GM21723 (cell line): ENCODE results near the gene GNAI2.
"Not testable (repeated sequence)": the region's sequence is repeated elsewhere in the genome, so short reads cannot be mapped to it uniquely, and the experiment has no call there.

ENCODE experiments used
- ATAC-seq: cut with Tn5 transposase; IDR thresholded peaks from one replicate; pipeline ENCODE4 v1.9.1; 2021; ENCODE audit warnings: mild to moderate bottlenecking, moderate library complexity; ENCODE audit not compliant: unreplicated experiment

The GNAI2 gene

DNA sequence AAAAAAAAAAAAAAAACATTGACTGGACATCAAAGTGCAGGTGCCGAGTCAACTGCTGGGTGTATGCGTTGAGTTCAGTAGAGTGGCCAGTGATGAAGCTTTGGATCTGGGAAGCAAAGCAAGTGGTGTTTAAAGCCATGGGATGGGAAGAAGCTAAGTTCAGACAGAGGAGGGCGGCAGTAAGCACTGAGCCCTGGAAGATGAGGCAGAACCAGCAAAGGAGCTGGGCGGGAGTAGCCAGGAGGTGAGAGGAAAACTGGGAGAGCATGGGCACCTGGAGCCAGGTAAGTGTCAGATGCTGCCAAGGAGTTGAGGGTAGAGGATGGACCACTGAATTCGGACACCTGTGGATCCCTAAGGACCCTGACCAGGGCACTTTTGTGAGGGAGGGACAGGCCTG is 11.4 kb upstream of the GNAI2 start:
- ATAC-seq: no peak

DNA sequence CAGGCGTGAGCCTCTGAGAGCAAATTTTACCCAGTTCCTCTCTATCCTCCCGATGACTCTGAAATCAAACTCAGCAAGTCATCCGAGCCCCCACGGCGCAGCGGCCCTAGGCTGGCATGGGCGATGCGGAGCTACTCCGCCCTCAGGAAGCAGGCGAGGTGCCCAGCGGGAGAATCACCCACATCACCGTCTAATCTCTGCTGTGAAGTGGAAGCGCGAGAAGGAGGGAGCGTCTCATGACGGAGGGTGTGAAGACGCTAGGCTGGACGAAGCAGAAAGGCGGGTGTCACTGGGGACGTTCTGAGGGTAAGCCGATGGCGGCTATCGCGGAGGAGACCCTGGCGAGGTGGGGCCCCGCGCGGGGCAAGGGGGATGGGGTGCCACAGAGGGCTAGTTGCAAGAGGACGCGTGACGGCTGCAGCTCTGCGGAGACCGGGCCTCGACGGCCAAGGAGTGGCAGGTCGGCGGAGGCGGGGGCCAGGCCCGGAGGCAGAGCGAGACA is 9.1 kb upstream of the GNAI2 start:
- peak; percentile 10 for ATAC-seq

DNA sequence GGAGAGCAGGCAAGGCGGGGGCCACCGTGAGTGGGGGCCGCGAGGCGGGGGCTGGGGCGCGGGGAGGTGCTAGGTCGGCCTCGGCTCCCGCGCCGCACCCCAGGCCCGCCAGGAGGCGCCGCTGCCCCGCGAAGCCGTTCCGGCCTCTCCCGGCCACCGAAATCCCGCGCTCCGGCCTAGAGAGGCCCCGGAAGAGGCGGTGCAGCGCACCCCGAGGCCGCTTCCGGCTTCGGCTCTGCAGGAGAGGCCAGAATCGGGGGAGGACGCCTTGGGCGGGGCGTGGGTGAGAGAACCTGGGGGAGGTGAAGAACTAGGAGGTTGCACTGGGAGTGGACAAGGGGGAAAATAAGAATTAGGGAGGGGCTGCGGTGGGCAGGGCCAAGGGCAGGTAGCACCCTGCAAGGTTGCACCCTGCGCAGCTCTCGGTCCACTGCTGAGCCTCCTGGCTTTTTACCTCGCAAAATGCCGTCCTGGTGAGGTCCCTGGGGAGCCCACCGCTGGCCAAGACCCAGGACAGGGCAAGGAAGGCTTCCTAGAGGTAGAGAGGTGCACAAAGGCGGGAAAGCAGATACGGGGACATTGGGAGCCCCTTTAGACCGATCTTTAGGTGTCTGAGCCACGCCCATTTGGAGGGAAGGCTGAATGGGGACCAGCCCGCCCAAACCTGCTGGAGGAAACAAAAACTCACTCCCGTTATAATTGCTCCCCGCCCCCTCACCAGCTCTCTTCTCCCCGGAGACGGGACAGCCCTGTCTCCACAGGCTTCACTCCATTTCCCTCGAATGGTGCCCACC is 8.4 kb upstream of the GNAI2 start:
- peak; percentile 80 for ATAC-seq

DNA sequence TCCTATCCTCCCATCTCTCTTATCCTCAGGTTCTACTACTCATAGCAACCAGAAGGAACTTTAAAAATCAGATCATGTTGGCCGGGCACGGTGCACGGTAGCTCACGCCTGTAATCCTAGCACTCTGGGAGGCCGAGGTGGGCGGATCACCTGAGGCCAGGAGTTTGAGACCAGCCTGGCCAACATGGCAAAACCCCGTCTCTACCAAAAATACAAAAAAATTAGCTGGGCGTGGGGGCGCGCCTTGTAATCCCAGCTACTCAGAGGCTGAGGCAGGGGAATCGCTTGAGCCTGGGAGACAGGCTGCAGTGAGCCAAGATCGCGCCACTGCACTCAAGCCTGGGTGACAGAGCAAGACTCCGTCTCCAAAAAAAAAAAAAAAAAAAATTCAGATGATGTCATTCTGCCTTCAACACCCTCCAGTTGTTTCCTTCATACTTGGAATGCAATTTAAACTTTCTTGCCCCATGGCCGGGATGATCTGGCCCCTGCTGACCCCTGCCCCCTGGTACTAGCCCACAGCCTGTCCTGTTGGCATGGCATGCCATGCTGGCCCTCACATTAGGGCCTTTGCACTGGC is 7.7 kb upstream of the GNAI2 start:
- not testable (repeated sequence) for ATAC-seq

DNA sequence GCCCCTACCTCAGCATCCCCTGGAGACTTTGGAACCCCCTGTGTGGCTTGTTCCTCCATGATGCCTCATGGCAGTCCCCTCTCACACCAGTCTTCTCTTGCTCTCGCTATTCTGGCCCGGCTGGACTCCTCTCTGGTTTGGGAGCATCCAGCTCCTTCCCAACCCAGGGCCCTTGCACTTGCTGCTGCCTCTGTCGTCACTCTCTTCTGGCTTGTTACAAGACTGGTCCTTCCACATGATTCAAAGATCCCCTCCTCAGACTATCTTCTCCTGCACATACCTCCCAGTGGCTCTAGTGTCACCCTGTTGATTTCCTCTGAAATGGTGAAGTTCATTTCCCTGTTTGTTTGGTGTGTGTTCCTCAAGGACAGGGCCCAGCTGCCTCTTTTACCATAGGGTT is 6.5 kb upstream of the GNAI2 start:
- no peak for ATAC-seq

DNA sequence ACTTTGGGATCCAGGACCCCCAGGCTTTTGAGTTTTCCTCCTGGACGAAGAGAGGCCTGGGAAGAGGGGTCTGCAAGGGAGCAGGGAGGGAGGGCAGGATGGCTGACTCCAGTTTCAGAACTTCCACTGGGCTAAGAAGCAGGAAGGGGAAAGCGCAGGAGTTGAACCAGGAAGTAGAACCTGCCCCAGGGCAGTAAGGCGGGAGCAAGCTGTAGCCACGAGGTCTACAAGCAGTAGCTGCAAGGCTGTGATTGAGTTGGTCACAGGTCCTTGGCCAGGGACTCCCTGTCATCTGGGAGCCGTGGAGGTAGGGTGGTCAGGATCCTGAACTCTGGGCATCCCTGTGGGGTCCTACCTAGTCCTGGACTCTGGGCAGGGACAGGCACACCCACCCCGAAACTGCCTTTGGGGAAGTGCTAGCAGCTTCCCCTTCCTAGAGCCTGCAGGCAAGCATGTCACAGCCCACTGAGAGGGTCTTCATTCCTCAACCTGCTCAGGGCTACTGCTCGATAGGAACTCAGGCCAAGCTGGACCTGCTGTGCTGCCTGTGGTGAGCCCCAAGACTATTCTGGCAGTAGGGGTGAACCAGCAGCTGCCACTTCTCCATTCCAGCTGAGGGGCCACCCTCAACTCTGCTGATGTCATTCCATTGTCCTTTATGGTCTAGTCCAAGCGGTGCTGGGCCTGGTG is 5.8 kb upstream of the GNAI2 start:
- ATAC-seq: no peak

DNA sequence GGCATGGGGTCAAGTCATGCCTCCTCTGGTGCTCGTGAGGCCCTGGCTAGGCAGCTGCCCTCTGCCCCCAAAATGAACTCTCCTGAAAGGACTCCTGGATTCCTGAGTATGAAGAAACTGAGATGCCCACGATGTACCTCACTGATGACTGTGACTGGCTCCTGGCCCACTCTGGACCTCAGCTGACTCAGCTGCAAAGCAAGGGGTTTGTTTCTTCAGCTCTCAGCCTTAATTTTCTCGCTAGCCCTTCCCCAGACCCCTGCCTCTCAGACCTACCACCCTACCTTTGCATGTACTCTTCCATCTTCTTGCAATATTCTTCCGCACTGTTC is 5.2 kb upstream of the GNAI2 start:
- ATAC-seq: no peak

DNA sequence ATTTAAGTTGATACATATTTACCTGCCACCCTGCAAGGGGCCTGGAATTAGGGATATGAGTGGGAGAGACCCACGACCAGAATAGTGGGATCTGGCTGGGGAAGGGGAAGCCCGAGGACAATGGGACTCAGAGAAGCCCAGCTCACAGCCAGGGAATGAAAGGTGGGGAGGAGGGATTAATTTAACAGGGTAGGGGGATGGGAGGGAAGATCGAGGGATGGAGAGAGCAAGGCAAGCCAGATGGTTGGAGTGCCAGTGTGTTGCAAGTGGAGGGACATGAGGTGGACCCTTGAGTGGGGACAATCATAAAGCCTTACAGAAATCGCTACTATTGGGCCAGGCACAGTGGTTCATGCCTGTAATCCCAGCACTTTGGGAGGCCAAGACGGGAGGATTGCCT is 4.4 kb upstream of the GNAI2 start:
- no peak for ATAC-seq

DNA sequence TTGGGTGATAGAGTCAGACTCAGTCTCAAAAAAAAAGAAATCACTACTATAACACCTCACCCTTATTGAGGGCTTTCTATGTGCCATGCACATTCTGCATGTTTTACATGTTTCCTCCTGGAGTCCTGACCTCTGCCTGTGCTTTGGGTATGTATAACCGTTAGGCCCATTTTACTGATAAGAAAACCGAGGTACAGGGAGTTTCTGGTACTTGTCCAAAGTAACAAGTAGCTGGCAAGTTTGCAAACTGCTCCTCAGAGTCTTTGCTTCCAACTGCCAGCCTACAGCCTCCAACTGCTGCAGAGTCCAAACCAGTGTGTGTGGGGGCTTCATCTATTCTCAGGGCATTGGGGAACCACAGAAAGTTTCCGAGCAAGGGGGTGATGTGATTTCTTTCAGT is 3.7 kb upstream of the GNAI2 start:
- no peak for ATAC-seq

DNA sequence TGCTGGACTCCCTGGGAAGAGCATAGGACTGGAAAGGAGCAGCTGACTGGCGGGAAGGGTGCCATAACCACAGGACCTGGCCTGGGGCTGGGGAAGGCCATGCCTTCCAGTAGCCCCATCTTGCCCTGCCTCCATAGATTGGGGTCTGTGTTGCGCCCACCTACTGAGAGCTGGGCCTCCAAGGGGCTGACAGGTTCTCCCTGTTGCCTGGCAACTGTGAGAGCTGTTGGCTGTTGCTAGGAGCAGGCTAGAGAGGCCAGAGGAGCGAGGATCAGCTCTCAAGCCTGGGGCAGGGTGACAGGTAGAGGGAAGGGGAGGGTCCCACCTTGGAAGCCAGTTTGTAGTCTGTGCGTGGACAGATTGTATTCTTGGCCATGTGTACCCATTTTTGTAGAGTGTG is 2.8 kb upstream of the GNAI2 start:
- ATAC-seq: no peak

DNA sequence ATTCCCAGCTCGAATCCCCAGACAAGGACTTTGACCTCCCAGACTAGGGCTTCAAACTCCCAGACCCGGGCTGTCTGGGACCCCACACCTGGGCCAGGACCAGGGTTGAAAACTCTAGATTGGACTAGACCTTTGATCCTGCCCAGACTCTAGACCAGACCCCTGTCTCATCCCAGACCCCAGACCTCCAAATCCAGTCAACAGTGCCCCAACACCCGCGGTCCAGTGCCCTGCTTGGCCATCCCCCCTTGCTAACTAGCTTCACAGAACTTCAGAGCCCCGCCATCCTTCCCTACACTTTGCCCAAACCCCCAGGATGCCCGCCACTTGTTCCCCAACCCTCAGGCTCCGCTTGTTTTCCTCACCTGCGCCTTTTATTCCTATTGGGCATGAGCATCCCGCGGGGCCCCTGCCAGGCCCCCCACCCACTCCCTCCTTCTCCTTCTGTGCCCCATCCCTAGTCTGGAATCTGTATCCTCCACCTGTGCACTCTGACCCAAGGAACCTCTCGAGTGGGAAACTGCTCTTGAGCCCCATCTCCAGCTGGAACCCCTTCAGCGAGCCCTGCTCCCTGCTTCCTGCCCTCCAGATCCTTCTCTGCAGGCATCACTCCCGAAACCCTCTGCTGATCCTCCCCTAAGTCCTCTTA is 604 bp downstream of the GNAI2 start:
- ATAC-seq: no peak

DNA sequence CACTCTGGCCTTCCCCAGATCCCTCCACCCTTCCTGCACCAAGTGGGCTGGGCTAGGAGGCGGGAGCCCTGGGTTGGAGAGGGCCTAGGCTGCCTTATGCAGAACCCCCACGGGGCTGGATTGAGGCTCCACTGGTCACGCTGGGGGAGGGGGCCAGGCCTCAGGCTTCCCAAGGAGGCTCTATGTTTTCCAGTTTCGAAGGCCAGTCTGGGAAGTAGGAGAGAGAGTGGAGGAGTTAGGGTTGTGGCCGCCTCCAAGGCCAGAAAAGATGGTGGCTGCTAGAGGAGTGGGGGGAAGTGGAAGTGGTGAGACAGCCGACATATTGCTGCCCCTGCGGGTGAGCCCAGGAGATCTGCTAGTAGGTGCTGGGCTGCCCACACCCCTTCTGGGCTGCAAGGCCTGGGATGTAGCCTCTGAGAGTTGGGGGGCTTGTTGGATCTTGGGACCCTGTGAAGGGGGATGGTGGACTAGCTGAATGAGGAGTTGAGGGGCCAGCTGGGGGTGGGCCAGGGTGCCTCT is 1.2 kb downstream of the GNAI2 start:
- ATAC-seq: no peak

DNA sequence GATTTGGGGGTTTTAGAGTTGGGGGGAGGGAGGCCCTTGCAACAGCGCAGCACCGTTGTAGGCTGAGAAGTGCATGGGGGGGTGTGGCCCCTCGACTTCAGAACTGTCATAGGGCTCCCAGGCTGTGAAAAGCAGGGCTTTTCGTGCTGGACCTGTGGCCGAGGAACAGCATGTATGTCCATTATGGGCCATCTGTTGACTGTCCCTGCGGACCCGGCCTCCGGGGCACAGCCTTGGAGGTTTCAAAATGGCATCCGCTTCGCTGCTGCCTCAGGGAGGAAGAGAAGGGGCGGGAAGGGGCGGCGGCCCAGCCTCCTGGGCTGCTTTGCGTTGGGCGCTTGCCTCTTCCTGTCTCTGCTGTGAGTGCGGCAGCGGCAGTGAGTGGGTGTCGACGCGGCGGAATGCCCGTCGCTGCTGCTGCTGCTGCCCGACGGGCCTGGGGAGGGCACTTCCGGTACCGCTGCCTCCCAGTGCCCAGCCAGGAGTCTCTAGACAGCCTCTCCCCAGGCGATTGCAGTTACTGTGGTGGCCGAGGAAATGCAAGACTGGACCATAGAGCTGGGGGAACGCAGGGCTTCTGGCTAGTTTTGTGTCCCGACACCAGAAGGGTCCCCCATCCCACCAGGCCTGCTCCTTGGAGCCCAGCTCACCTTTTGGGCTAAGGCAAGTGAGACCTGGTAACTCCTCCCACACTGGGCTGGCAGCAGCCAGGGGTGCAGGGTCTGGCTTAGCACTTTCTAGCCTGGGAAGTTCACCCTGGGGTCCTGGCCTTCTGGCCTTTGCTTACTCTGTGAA is 1.9 kb downstream of the GNAI2 start:
- peak; percentile 33 for ATAC-seq

DNA sequence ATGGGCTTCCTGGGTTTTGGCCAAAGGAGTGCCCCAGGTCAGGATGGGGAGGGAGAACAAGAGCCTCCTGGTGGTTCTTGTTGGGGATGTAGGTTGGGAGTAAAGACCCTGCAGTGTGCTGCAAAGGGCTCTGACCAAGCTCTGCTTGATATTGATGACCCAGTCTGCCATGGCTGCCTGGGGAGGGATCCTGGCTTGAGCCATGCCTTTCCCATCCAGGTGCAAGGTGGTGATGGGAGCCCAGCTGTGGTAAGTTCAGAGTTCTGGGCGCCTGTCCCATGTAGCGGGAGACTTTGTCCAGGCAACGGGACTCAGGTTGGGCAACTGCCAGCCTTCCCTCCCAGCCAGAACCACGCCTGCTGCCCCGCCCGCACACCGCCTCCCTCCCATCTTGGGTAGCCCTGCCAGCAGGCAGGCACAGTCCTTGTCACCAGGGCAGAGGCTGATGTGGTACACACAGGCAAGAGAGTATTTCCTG is 2.6 kb downstream of the GNAI2 start:
- no peak for ATAC-seq

DNA sequence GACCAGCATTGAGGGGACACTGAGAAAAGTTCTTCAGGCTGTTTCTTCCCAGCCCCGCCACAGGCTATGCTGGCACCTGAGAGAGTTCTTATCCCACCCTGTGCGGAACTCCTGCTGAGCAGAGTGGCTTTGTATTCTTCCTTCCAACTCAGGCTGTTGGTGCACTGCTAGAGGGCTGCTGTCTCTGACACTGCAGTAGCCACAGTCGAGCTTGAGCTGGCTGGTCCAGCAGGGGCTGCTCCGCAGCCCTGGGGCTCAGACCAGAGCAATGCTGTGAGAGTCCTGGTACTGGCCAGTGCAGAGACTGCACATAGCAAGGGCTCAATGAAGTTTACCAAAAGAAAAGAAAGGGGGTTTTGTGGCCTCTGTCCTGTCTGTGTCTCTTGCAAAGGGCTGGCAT is 3.6 kb downstream of the GNAI2 start:
- ATAC-seq: no peak

DNA sequence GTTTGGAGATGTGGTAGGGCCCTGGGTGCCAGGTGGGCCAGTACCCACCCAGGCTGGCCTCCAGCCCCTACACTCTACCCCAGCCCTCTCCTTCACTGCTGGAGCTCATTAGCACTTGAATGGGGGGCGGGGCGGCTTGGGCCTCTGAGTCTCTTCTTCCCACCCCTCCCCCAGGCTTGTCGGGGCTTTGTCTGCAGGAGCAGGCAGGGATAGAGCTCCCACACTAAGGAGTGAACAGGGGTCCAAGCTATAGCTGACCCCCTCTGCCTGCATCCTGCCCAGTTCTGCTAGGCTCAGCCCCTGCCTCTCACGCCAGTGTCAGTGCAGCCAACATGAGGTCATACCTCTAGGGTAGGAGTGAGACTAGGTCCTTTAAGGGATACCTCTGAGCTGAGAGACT is 5.2 kb downstream of the GNAI2 start:
- ATAC-seq: no peak

DNA sequence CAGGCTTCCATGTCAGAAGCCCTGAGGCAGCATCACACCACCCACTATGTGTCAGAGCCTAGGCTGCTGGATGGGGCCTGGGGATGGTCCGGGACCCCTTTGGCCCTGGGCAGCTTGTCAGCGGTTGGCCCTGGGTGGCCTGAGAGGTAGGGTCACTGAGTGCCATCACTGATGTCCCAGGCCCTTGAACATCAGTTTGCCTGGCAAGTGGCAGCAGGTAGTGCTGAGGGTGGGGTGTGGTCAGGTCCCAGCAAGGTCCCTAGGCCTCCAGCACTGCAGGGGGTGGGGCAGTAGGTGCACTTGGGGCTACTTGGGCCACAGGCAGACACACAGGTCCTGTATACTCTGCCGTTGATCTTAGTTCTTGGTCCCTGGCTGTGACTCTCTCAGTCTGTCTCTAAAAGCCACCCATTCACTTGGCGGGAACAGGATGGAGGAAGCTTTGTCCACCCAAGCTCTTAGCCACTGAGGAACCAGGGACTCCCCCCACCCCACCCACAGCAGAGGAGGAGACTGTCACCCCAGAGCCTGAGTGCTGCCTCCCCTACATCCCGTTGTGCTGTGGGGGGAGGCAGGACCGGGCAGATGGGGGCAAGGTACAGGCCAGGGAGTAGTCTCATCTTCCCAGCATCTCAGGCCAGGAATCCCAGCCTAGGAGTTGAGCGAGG is 5.8 kb downstream of the GNAI2 start:
- ATAC-seq: no peak

DNA sequence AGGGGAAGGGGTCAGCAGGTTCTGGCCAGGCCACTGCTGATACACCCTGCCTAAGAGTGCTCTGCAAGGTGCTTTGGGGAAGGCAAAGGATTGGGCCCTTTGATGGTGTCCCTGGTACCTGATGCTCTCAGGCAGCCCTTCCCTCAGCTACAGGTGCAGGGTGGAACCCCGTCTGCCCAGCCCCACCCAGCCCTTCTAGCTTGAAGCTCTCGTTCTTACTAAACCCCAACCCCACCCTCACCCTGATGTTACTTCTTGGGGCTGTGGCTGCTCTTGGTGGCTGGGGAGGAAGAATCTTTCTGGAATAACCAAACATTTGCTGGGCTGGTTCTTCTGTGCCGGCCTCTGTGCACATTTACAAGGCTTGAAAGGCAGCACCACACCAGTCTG is 6.4 kb downstream of the GNAI2 start:
- no peak for ATAC-seq

DNA sequence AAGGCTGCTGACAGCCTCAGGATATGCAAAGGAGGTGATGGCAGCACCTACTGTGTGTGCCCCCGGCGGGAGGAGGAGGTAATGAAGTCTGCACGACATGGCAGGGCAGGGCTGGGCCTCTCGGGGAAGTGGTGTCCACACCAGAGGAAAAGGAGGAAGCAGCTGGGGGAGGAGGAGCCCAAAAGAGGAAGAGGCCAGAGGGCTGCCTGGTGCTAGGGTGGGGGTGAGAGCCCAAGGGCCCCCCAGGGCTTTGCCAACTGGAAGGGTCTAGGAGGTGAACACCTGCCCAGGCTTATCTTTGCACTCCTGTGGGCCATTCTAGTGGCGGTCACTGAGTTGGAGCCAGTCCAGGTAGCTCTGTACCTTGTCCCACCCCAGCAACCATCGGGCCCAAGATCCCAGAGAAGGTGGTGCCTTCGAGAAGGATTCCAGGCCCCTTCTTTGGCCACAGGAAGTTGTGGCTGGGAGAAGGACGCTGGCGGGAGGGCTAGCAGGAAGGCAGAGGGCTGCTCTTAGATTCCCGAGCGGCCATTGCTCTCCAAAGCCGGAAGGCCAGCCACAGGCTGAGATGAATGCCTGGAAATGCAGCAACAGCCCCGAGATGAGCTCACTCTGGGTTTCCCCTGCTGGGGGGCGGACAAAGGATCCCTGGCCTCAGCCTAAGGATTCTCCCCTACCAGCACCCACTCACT is 7.0 kb downstream of the GNAI2 start:
- ATAC-seq: no peak

DNA sequence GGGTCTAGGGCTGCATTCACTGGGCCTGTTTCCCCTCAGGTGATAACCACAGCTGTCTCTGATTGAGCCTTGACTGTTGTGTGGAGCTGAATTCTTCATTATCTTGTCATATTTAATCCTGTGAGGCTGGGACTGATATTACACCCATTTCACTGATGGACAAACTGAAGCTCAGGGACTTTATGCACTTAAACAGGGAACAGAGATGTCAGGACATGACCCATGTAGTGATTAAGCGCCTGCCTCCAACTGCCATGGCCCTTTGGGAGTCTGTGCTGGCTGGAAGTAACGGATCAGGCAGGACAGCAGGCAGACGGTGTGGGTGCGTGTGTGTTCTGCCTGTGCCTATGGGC is 7.5 kb downstream of the GNAI2 start:
- no peak for ATAC-seq
